ENCODE data around the gene DHX9.

Gene DHX9

GRCh38 chr1:182794676-182795201 lies 44.4 kb upstream of the DHX9 start:
- Histone ChIP-seq H3K27me3 (ENCODE audit: control insufficient read depth, low read length) (no peaks in the 10 kb centered on the region), H3F3A (ENCODE audit: control insufficient read depth, insufficient read depth) (no peaks in the 10 kb centered on the region), H3K4me1 (ENCODE audit: control insufficient read depth, low read length) (peaks cover 14% of the 10 kb centered on the region), H3K36me3 (ENCODE audit: control insufficient read depth, low read length) (no peaks in the 10 kb centered on the region), H3K27ac (ENCODE audit: low read depth, low read length) (no peak overlapping the region), H3K79me2 (ENCODE audit: control insufficient read depth, low read length) (no peaks in the 10 kb centered on the region), H3K9me2 (replicated peaks; ENCODE audit: control insufficient read depth, low read length) (no peaks in the 10 kb centered on the region), H3K4me2 (ENCODE audit: low read length) (no peak overlapping the region), H4K20me1 (ENCODE audit: control insufficient read depth, insufficient read depth, low read depth, low read length) (no peaks in the 10 kb centered on the region), H3K4me3 (ENCODE audit: low read length) (no peak overlapping the region), H3K9me3 (ENCODE audit: control insufficient read depth, insufficient read depth, low read length) (no peaks in the 10 kb centered on the region)
- TF ChIP-seq EZH2phosphoT487 (IDR thresholded peaks at IDR 0.05; ENCODE audit: borderline replicate concordance, low read length) = no peak
- TF ChIP-seq CTCF (IDR thresholded peaks at IDR 0.05; ENCODE audit: low read depth, low read length, poor library complexity, severe bottlenecking) = no peak

- Histone ChIP-seq H3K4me1 (ENCODE audit: control insufficient read depth, low read length) (peaks cover 7% of the 10 kb centered on the region), H3K4me3 (ENCODE audit: low read length) (no peak overlapping the region), H4K20me1 (ENCODE audit: control insufficient read depth, insufficient read depth, low read depth, low read length) (no peaks in the 10 kb centered on the region), H3K36me3 (ENCODE audit: control insufficient read depth, low read length) (no peaks in the 10 kb centered on the region), H3K9me3 (ENCODE audit: control insufficient read depth, insufficient read depth, low read length) (no peaks in the 10 kb centered on the region), H3K27me3 (ENCODE audit: control insufficient read depth, low read length) (no peaks in the 10 kb centered on the region), H3K4me2 (ENCODE audit: low read length) (no peak overlapping the region), H3K9me2 (replicated peaks; ENCODE audit: control insufficient read depth, low read length) (no peaks in the 10 kb centered on the region), H3F3A (ENCODE audit: control insufficient read depth, insufficient read depth) (no peaks in the 10 kb centered on the region), H3K27ac (ENCODE audit: low read depth, low read length) (no peak overlapping the region), H3K79me2 (ENCODE audit: control insufficient read depth, low read length) (no peaks in the 10 kb centered on the region)
- no peak for TF ChIP-seq CTCF (IDR thresholded peaks at IDR 0.05; ENCODE audit: low read depth, low read length, poor library complexity, severe bottlenecking)
- no peak for TF ChIP-seq EZH2phosphoT487 (IDR thresholded peaks at IDR 0.05; ENCODE audit: borderline replicate concordance, low read length)
These were observed 43.5 kb upstream of the DHX9 start for GRCh38 chr1:182795563-182796228.

- H3K4me3 ChIP-seq (ENCODE audit: low read length) = no peak overlapping the region
- H3K9me2 ChIP-seq (replicated peaks; ENCODE audit: control insufficient read depth, low read length) = no peaks in the 10 kb centered on the region
- H3K4me2 ChIP-seq (ENCODE audit: low read length) = no peak overlapping the region
- H3K79me2 ChIP-seq (ENCODE audit: control insufficient read depth, low read length) = no peaks in the 10 kb centered on the region
- no peaks in the 10 kb centered on the region for H4K20me1 ChIP-seq (ENCODE audit: control insufficient read depth, insufficient read depth, low read depth, low read length)
- no peaks in the 10 kb centered on the region for H3K27me3 ChIP-seq (ENCODE audit: control insufficient read depth, low read length)
- no peaks in the 10 kb centered on the region for H3K36me3 ChIP-seq (ENCODE audit: control insufficient read depth, low read length)
- H3K27ac ChIP-seq (ENCODE audit: low read depth, low read length) = no peak overlapping the region
- no peaks in the 10 kb centered on the region for H3K4me1 ChIP-seq (ENCODE audit: control insufficient read depth, low read length)
- TF ChIP-seq CTCF (IDR thresholded peaks at IDR 0.05; ENCODE audit: low read depth, low read length, poor library complexity, severe bottlenecking) (no peak), EZH2phosphoT487 (IDR thresholded peaks at IDR 0.05; ENCODE audit: borderline replicate concordance, low read length) (no peak)
- no peaks in the 10 kb centered on the region for H3K9me3 ChIP-seq (ENCODE audit: control insufficient read depth, insufficient read depth, low read length)
- H3F3A ChIP-seq (ENCODE audit: control insufficient read depth, insufficient read depth) = no peaks in the 10 kb centered on the region
These were observed 36.9 kb upstream of the DHX9 start for GRCh38 chr1:182802006-182802803.

Data from DOHH2 (cell line).